ENCODE results near the gene CYP1B1. TPM values are rescaled to one million over a fixed set of nuclear protein-coding genes. Genes with fewer than 3 reads are reported as not detected.
"Not testable (repeated sequence)": the region's sequence is repeated elsewhere in the genome, so short reads cannot be mapped to it uniquely, and the experiment has no call there.

CYP1B1 gene
- total RNA-seq, 1 donor from 2014 or later: 69.4 TPM

GRCh38 chr2:38093527-38094165 is 17.7 kb upstream of the CYP1B1 start:
- no peak for TF ChIP-seq CTCF (IDR thresholded peaks at IDR 0.05)
- Histone ChIP-seq H3K9me3 (no peaks in the 10 kb centered on the region), H3K4me3 (no peak overlapping the region), H3K27me3 (no peaks in the 10 kb centered on the region), H3K36me3 (no peaks in the 10 kb centered on the region), H3K27ac (no peak overlapping the region), H3K4me1 (peaks cover 46% of the 10 kb centered on the region)
- intact Hi-C loops (cut with DNase I): no loop called here
- ATAC-seq: no peak
- DNase-seq: no peak

GRCh38 chr2:38092196-38092902 is 16.4 kb upstream of the CYP1B1 start:
- Histone ChIP-seq H3K27ac (peak overlapping the region; percentile 65), H3K27me3 (no peaks in the 10 kb centered on the region), H3K4me3 (no peak overlapping the region), H3K4me1 (peaks cover 35% of the 10 kb centered on the region), H3K9me3 (no peaks in the 10 kb centered on the region), H3K36me3 (no peaks in the 10 kb centered on the region)
- DNase-seq (no peak), ATAC-seq (peak; percentile 63)
- no peak for TF ChIP-seq CTCF (IDR thresholded peaks at IDR 0.05)
- intact Hi-C loops (cut with DNase I): no loop called here

- ATAC-seq (no peak), DNase-seq (no peak)
- intact Hi-C loops (cut with DNase I): no loop called here
- Histone ChIP-seq H3K9me3 (no peaks in the 10 kb centered on the region), H3K4me1 (peaks cover 29% of the 10 kb centered on the region), H3K36me3 (no peaks in the 10 kb centered on the region), H3K27me3 (no peaks in the 10 kb centered on the region), H3K27ac (peak overlapping the region; percentile 65), H3K4me3 (no peak overlapping the region)
- no peak for TF ChIP-seq CTCF (IDR thresholded peaks at IDR 0.05)
Measured at GRCh38 chr2:38091760-38092159, 15.8 kb upstream of the CYP1B1 start.

- TF ChIP-seq CTCF (IDR thresholded peaks at IDR 0.05): no peak
- Histone ChIP-seq H3K27ac (no peak overlapping the region), H3K9me3 (no peaks in the 10 kb centered on the region), H3K27me3 (no peaks in the 10 kb centered on the region), H3K4me3 (no peak overlapping the region), H3K36me3 (no peaks in the 10 kb centered on the region), H3K4me1 (peaks cover 21% of the 10 kb centered on the region)
- no peak for DNase-seq
- ATAC-seq: no peak
- intact Hi-C loops (cut with DNase I): no loop called here
Measured at GRCh38 chr2:38090928-38091327, 15.0 kb upstream of the CYP1B1 start.

- H3K9me3 ChIP-seq; intact Hi-C loops (cut with DNase I); DNase-seq; H3K27ac ChIP-seq; H3K27me3 ChIP-seq; H3K36me3 ChIP-seq; ATAC-seq; H3K4me3 ChIP-seq: not testable (repeated sequence)
- H3K4me1 ChIP-seq: peaks cover 14% of the 10 kb centered on the region
Measured at GRCh38 chr2:38090212-38090611, 14.3 kb upstream of the CYP1B1 start.

GRCh38 chr2:38085998-38086698 is 10.2 kb upstream of the CYP1B1 start:
- DNase-seq; H3K9me3 ChIP-seq; H3K4me1 ChIP-seq; intact Hi-C loops (cut with DNase I); ATAC-seq; H3K27me3 ChIP-seq; H3K27ac ChIP-seq; H3K36me3 ChIP-seq; H3K4me3 ChIP-seq: not testable (repeated sequence)

GRCh38 chr2:38084556-38084955 is 8.6 kb upstream of the CYP1B1 start:
- H3K4me3 ChIP-seq: peak overlapping the region; percentile 3

GRCh38 chr2:38082727-38083126 is 6.8 kb upstream of the CYP1B1 start:
- H3K36me3 ChIP-seq; DNase-seq; ATAC-seq; H3K9me3 ChIP-seq; H3K27me3 ChIP-seq; intact Hi-C loops (cut with DNase I); H3K4me3 ChIP-seq; H3K4me1 ChIP-seq: not testable (repeated sequence)
- peak overlapping the region; percentile 72 for H3K27ac ChIP-seq

More at GRCh38 chr2:38084556-38084955, 8.6 kb upstream of the CYP1B1 start:
- H3K27me3 ChIP-seq; H3K4me1 ChIP-seq; H3K27ac ChIP-seq; ATAC-seq; DNase-seq; H3K9me3 ChIP-seq; intact Hi-C loops (cut with DNase I); H3K36me3 ChIP-seq: not testable (repeated sequence)

All from upper lobe of right lung (tissue), 1 donor.